Muscle layer of duodenum (tissue), 2 donors: ENCODE results near the gene CADPS.

Experiments used
- H3K27ac ChIP-seq: one replicate; pipeline ENCODE4 v1.7.0; 2013; ENCODE audit warnings: mild to moderate bottlenecking, low read length
- H3K27me3 ChIP-seq: one replicate; pipeline ENCODE4 v1.7.0; 2013; ENCODE audit warnings: low read depth, mild to moderate bottlenecking, control low read depth, low read length
- H3K36me3 ChIP-seq, 2 donors: one replicate each; pipeline ENCODE4 v1.7.0; 2013; ENCODE audit warnings: low read length in 2 of 2, control low read depth in 1 of 2, mild to moderate bottlenecking in 1 of 2; ENCODE audit not compliant: insufficient read depth in 2 of 2, control insufficient read depth in 1 of 2
- H3K4me1 ChIP-seq, 2 donors: one replicate each; pipeline ENCODE4 v1.7.0; 2013; ENCODE audit warnings: low read length in 2 of 2, mild to moderate bottlenecking in 2 of 2, control low read depth in 1 of 2, moderate library complexity in 1 of 2; ENCODE audit not compliant: insufficient read depth in 2 of 2, control insufficient read depth in 1 of 2
- H3K4me3 ChIP-seq, 2 donors: one replicate each; pipeline ENCODE4 v1.7.0; 2013; ENCODE audit warnings: low read length in 2 of 2, low read depth in 1 of 2, mild to moderate bottlenecking in 1 of 2
- H3K9me3 ChIP-seq, 2 donors: one replicate each; pipeline ENCODE4 v1.7.0; 2013; ENCODE audit warnings: low read length in 2 of 2, control low read depth in 1 of 2, mild to moderate bottlenecking in 1 of 2; ENCODE audit not compliant: control insufficient read depth in 1 of 2
- donor health status: healthy.

The CADPS gene

DNA sequence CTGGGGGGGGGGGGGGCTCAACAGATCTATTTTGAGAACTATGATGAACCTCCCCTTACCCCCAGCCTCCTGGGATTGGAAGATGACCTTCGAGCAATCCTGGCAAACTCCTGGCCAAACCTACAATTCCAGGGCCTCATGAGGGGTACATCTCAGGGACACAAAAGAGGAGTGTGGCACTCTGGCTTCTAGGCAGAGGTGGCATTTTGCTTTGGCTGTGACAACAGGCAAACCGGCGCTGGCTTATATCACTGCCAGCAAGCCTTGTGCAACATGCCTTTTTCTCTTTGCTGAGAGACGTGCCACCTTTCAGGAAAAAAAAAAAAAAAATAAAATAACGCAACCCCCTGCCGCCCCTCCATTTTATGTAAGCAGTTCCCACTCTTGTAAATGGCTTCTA lies 470.1 kb downstream of the CADPS start:
- no peaks in the 10 kb centered on the region for H3K27me3 ChIP-seq
- H3K4me3 ChIP-seq, result no peak overlapping the region
- no peaks in the 10 kb centered on the region for H3K36me3 ChIP-seq
- H3K9me3 ChIP-seq, result no peaks in the 10 kb centered on the region
- no peak overlapping the region for H3K27ac ChIP-seq
- H3K4me1 ChIP-seq, result no peaks in the 10 kb centered on the region

GRCh38 chr3:62404321-62404720 lies 470.9 kb downstream of the CADPS start:
- H3K27me3 ChIP-seq, result no peaks in the 10 kb centered on the region
- H3K36me3 ChIP-seq, result no peaks in the 10 kb centered on the region
- H3K27ac ChIP-seq, result no peak overlapping the region
- H3K4me1 ChIP-seq, result no peaks in the 10 kb centered on the region
- H3K4me3 ChIP-seq, result no peak overlapping the region
- H3K9me3 ChIP-seq, result no peaks in the 10 kb centered on the region

DNA sequence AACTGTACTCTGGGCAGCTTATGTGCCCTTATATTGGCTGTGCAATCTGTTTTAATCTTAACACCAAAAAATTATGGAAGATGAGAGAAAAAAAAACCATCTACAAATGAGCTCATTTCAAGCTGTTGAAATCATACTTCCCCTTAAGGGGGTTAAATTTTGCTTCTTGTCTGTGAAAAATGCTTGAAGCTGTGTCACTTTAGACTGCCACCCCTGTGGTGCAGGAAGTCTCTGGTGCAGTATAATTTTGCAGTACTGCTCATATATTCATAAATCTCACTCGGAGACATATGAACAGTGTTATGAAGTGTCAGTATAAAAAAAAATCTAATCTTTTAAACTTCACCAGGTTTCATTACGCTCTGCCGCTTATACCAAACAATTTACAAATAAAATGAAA lies 471.5 kb downstream of the CADPS start:
- H3K27ac ChIP-seq, result no peak overlapping the region
- no peaks in the 10 kb centered on the region for H3K4me1 ChIP-seq
- H3K9me3 ChIP-seq, result no peaks in the 10 kb centered on the region
- no peaks in the 10 kb centered on the region for H3K36me3 ChIP-seq
- H3K27me3 ChIP-seq, result no peaks in the 10 kb centered on the region
- no peak overlapping the region for H3K4me3 ChIP-seq

GRCh38 chr3:62392626-62393292 lies 482.5 kb downstream of the CADPS start:
- H3K27me3 ChIP-seq, result no peaks in the 10 kb centered on the region
- no peaks in the 10 kb centered on the region for H3K36me3 ChIP-seq
- no peaks in the 10 kb centered on the region for H3K4me1 ChIP-seq
- no peak overlapping the region for H3K4me3 ChIP-seq
- H3K27ac ChIP-seq, result no peak overlapping the region
- H3K9me3 ChIP-seq, result peaks cover 3 to 6% of the 10 kb centered on the region in 2 donors

- no peaks in the 10 kb centered on the region for H3K4me1 ChIP-seq
- H3K36me3 ChIP-seq, result no peaks in the 10 kb centered on the region
- no peaks in the 10 kb centered on the region for H3K27me3 ChIP-seq
- peaks cover 3 to 6% of the 10 kb centered on the region in 2 donors for H3K9me3 ChIP-seq
- no peak overlapping the region for H3K27ac ChIP-seq
- H3K4me3 ChIP-seq, result no peak overlapping the region
These were observed 488.0 kb downstream of the CADPS start for GRCh38 chr3:62387251-62387650.

DNA sequence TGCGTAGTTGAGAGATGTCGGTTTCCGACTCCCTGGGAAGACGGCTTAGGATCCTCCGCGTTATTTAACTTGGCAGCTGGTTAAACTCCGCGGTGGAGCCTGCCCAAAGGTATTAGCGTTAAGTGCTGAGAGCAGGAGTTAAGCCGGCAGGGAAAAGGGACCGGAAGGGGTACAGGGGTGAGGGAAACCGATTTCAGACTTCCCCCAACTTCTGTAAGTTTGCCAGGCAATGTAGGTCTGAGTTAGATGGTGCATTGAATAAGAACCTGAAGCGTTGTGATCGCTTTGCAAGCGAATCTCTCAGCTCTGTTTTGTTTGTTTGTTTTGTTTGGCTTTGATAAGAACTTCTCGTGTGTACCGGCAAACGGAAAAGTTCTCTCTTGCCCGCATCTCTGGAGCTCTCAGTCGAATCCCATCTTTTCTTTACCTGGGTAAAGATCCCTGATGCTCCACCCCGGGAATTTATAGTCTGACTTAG lies 495.9 kb downstream of the CADPS start:
- Histone ChIP-seq H3K4me3 (no peak overlapping the region), H3K27me3 (peaks cover 49% of the 10 kb centered on the region), H3K9me3 (no peaks in the 10 kb centered on the region), H3K36me3 (no peaks in the 10 kb centered on the region), H3K27ac (no peak overlapping the region), H3K4me1 (peaks cover 0 to 23% of the 10 kb centered on the region in 2 donors)

DNA sequence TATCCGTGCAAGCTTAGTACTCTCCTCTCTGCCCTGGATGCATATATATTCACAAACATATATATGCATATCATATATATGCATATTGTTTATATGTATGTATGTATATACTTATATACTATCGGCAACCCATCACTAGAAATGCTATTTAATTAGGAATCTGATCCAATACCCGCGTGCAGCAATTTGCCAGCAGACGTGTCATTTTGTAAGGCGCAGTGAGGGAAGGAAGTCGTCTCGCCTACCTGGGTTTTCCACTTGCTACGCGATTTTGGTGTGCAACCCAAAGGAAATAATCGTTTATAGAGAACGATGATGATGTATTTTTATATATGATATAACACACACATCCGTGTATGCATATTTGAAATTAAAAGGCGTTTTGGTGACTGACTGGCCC lies 496.3 kb downstream of the CADPS start:
- H3K27me3 ChIP-seq, result peaks cover 54% of the 10 kb centered on the region
- H3K4me3 ChIP-seq, result no peak overlapping the region
- H3K4me1 ChIP-seq, result peaks cover 0 to 27% of the 10 kb centered on the region in 2 donors
- H3K9me3 ChIP-seq, result no peaks in the 10 kb centered on the region
- H3K36me3 ChIP-seq, result no peaks in the 10 kb centered on the region
- no peak overlapping the region for H3K27ac ChIP-seq

GRCh38 chr3:62378311-62378789 lies 496.9 kb downstream of the CADPS start:
- Histone ChIP-seq H3K27ac (no peak overlapping the region), H3K36me3 (no peaks in the 10 kb centered on the region), H3K4me3 (peak overlapping the region in 1 of 2 donors; percentile 37), H3K27me3 (peaks cover 58% of the 10 kb centered on the region), H3K4me1 (peaks cover 0 to 33% of the 10 kb centered on the region in 2 donors), H3K9me3 (no peaks in the 10 kb centered on the region)

GRCh38 chr3:62376906-62377877 lies 498.0 kb downstream of the CADPS start:
- Histone ChIP-seq H3K27ac (no peak overlapping the region), H3K4me3 (no peak overlapping the region), H3K27me3 (peaks cover 66% of the 10 kb centered on the region), H3K4me1 (peaks cover 0 to 44% of the 10 kb centered on the region in 2 donors), H3K9me3 (no peaks in the 10 kb centered on the region), H3K36me3 (no peaks in the 10 kb centered on the region)

DNA sequence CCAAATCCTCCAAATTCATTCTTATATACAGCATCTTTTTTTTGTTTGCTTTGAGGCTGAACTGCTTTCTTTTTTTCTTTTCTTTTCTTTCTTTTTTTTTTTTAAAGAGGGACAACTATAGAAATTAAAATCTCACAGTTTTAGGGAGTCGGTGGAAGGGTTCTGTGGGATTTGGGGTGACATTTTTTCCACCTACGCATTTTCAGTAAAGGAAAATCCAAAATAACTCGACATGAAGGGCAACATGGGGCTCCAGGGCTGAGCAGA lies 498.8 kb downstream of the CADPS start:
- no peak overlapping the region for H3K27ac ChIP-seq
- H3K4me3 ChIP-seq, result no peak overlapping the region
- peaks cover 73% of the 10 kb centered on the region for H3K27me3 ChIP-seq
- H3K9me3 ChIP-seq, result no peaks in the 10 kb centered on the region
- H3K4me1 ChIP-seq, result peaks cover 0 to 52% of the 10 kb centered on the region in 2 donors
- H3K36me3 ChIP-seq, result no peaks in the 10 kb centered on the region

GRCh38 chr3:62375655-62376453 lies 499.4 kb downstream of the CADPS start:
- no peak overlapping the region for H3K27ac ChIP-seq
- no peaks in the 10 kb centered on the region for H3K9me3 ChIP-seq
- H3K27me3 ChIP-seq, result peaks cover 78% of the 10 kb centered on the region
- H3K36me3 ChIP-seq, result no peaks in the 10 kb centered on the region
- H3K4me3 ChIP-seq, result no peak overlapping the region
- H3K4me1 ChIP-seq, result peaks cover 0 to 57% of the 10 kb centered on the region in 2 donors
